Stimulated activated CD8-positive, alpha-beta memory T cell treated with anti-CD3 and anti-CD28 coated beads, Interleukin-4, amount 100 ng/mL, for 4 hours (primary cell): Measurements from ENCODE around the gene TM9SF3.

Experiments
- DNase-seq, 2 donors: peaks; one replicate each; pipeline ENCODE4 v3.0.0-alpha.2; 2020; ENCODE audit warnings: low read depth in 2 of 2, low spot score in 1 of 2

Gene TM9SF3

GRCh38 chr10:96513305-96513697 is 73.5 kb downstream of the TM9SF3 start:
- no peak for DNase-seq

GRCh38 chr10:96512524-96513304 is 74.1 kb downstream of the TM9SF3 start:
- DNase-seq = no peak

GRCh38 chr10:96511044-96511945 is 75.5 kb downstream of the TM9SF3 start:
- no peak for DNase-seq

- DNase-seq = no peak
Measured at GRCh38 chr10:96509017-96509641, 77.7 kb downstream of the TM9SF3 start.

GRCh38 chr10:96507044-96507443 is 79.8 kb downstream of the TM9SF3 start:
- DNase-seq = no peak

GRCh38 chr10:96505150-96506136 is 81.4 kb downstream of the TM9SF3 start:
- DNase-seq = no peak

GRCh38 chr10:96502561-96503282 is 84.1 kb downstream of the TM9SF3 start:
- no peak for DNase-seq

- no peak for DNase-seq
Measured at GRCh38 chr10:96501985-96502384, 84.8 kb downstream of the TM9SF3 start.

- DNase-seq = no peak
Measured at GRCh38 chr10:96500519-96500918, 86.3 kb downstream of the TM9SF3 start.

GRCh38 chr10:96500050-96500449 is 86.8 kb downstream of the TM9SF3 start:
- no peak for DNase-seq

GRCh38 chr10:96497391-96497790 is 89.4 kb downstream of the TM9SF3 start:
- DNase-seq = no peak

- no peak for DNase-seq
Measured at GRCh38 chr10:96496281-96496925, 90.4 kb downstream of the TM9SF3 start.

GRCh38 chr10:96495544-96495943 is 91.3 kb downstream of the TM9SF3 start:
- no peak for DNase-seq

- no peak for DNase-seq
Measured at GRCh38 chr10:96494694-96495093, 92.1 kb downstream of the TM9SF3 start.

GRCh38 chr10:96493871-96494525 is 92.8 kb downstream of the TM9SF3 start:
- no peak for DNase-seq

GRCh38 chr10:96493254-96493653 is 93.6 kb downstream of the TM9SF3 start:
- DNase-seq = no peak

GRCh38 chr10:96491303-96491702 is 95.5 kb downstream of the TM9SF3 start:
- DNase-seq = no peak

GRCh38 chr10:96488161-96488935 is 98.5 kb downstream of the TM9SF3 start:
- no peak for DNase-seq
